ENCODE results near the gene RAD50.
"Not testable (repeated sequence)": the region's sequence is repeated elsewhere in the genome, so short reads cannot be mapped to it uniquely, and the experiment has no call there.

The RAD50 gene

DNA sequence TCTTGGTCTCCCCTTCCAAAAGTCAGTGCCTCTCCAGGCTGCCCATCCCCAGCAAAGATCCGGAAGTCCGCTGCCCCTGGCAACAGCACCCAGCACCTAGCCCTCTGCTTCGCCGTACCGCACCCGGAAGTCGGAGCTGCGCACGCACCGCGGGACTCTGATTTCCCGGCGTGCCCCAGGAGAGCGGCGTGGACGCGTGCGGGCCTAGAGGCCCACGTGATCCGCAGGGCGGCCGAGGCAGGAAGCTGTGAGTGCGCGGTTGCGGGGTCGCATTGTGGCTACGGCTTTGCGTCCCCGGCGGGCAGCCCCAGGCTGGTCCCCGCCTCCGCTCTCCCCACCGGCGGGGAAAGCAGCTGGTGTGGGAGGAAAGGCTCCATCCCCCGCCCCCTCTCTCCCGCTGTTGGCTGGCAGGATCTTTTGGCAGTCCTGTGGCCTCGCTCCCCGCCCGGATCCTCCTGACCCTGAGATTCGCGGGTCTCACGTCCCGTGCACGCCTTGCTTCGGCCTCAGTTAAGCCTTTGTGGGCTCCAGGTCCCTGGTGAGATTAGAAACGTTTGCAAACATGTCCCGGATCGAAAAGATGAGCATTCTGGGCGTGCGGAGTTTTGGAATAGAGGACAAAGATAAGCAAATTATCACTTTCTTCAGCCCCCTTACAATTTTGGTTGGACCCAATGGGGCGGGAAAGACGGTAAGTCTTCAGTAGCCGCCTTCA lies at the start of gene RAD50:
RAD50 (plus strand) TSS at position 215 of the 715 bp plus-strand sequence; CDS start at position 563, 348 bp downstream.
- DNase-seq, result peak; percentile 94

DNA sequence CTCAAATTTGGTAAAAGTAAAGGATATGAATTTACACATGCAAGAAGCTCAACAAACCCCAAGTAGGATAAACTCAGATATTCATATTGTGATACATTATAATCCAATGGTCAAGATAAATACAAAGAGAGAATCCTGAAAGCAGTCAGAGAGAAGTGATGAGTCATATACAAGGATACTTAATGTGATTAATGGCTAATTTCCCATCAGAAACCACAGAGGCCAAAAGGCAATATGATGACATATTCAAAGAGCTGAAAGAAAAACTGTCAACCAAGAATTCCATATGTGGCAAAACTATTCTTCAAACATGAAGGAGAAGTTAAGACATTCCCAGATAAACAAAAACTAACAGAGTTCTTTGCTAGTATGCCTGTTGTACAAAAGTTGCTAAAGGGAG lies 46.7 kb upstream of the RAD50 start:
- DNase-seq, result no peak

DNA sequence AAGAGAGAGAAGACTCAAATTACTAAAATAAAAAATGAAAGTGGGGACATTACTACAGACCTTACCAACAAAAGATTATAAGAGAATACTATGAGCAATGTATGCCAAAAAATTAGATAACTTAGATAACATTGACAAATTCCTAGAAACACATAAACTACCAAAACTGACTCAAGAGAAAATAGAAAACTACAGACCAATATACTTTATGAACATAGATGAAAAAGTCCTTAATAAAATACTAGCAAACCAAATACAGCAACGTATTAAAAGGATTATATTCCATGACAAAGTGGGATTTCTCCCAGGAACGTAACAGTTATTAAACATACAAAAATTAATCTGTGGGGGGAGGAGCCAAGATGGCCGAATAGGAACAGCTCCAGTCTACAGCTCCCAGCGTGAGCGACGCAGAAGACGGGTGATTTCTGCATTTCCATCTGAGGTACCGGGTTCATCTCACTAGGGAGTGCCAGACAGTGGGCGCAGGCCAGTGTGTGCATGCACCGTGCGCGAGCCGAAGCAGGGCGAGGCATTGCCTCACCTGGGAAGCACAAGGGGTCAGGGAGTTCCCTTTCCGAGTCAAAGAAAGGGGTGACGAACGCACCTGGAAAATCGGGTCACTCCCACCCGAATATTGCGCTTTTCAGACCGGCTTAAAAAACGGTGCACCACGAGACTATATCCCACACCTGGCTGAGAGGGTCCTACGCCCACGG lies 43.0 kb upstream of the RAD50 start:
- DNase-seq, result not testable (repeated sequence)

DNA sequence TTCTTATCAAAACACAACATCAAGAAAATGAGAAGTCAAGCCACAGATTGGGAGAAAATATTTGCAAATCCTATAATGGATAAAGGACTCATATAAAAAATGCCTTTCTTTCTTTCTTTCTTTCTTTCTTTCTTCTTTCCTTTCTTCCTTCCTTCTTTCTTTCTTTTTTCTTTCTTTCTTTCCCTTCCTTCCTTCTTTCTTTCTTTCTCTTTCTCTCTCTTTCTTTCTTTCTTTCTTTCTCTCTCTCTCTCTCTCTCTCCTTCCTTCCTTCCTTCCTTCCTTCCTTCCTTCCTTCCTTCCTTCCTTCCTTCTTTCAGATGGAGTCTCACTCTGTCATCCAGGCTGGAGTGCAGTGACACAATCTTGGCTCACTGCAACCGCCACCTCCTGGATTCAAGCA lies 34.7 kb upstream of the RAD50 start:
- DNase-seq, result not testable (repeated sequence)

DNA sequence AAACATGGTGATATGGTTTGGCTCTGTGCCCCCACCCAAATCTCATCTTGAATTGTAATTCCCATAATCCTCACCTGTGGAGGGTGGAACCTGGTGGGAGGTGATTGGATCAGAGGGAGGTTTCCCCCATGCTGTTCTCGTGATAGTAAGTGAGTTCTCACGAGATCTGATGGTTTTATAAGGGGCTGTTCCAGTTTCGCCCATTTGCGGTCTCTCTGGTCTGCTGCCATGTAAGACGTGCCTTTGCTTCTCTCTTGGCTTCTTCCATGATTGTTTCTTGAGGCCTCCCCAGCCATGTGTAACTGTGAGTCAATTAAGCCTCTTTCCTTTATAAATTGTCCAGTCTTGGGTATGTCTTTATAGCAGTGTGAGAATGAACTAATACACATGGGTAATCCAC lies 31.9 kb upstream of the RAD50 start:
- not testable (repeated sequence) for DNase-seq

DNA sequence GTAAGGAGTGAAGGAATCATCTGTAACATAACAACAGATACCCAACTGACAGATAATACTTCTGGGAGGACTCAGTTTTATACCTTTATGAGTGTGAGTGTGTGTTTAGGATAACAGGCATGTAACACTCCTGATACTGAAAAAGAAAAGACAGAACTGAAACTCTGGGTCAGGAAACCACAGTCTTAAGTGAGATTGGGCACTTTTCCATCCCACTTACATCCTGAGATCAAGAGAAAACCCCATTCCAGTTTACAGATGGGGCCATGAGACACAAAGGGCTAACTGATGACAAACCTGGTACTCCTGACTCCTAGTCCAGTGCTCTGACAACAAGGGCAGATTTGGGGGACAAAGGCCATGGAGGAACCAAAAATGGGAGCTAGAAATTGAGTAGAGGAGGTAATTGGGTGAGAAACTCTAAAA lies 31.5 kb upstream of the RAD50 start:
- DNase-seq, result no peak

DNA sequence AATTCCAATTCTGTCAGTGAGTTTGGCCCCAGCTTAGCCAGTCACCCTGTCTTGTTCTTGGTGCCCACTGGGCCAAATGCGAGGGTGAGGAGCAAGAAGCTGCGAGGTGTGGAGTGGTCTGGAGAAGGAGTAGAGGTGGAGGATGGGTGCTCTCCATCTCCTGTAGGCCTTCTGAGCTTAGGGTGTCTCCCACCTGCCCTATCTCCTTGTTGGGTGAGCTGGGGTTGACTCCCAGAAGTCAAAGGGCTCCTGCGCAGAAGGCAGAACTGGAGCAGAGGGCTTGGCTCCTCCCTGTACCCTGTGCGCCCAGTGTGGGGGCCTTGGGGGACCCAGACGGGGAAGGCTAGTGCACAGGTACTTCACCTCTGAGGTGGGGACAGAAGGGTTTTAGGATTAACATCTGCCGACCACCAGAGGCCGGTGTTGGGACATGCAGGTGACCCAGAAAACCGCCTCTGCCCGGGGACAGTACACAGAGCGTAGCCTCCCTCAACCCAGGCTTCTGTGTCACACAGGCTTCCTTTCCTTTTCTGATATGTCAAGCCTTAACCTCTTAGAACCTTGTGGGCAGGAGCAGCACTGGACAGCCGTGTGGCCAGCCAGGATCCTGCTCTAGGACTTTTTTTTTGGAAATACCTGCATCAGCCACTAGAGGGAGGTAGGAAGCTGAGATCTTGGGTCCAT lies 30.3 kb upstream of the RAD50 start:
- DNase-seq, result peak; percentile 23

DNA sequence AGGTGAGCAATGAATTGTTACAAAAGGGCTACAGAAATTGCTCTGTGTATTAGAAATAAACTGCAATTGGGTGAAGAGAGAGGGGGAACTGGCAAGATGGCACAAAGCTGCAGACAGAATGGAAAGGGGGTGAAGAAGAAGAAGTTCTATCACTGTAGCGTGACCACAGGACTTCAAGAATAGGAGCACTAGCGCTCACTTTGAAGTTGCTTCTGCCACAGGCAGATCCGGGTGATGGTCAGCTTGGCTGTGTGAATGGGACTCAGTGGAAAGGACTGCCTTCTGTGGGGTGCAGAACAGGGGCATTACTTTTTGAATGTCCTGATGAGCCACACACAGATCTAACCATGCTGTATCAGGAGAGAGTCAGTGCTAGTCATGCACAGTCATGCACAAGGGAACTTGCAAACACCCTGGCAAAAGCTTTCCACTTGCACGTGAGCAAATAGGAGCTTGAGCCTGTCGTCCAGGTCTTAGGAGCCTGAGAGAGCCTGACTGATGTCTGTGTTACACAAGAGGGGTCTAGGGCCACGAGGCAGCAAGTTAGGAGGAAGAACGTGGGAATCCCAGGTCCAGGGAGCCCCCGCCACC lies 29.7 kb upstream of the RAD50 start:
- DNase-seq, result no peak

DNA sequence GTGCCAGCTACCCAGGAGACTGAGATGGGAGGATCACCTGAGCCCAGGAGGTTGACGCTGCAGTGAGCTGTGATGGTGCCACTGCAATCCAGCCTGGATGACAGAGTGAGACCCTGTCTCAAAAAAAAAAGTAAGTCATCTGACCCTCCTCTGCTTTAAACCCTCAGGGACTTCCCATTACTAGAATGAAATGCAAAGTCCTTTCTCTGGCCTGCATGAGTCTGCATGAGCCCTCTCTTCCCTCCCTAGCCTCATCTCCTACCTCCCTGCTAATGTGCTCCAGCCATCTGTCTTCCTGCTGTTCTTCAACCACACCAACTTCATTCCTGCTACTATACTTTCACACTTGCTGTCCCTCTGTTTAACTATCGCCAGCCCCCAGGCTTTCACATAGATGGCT lies 28.8 kb upstream of the RAD50 start:
- no peak for DNase-seq

DNA sequence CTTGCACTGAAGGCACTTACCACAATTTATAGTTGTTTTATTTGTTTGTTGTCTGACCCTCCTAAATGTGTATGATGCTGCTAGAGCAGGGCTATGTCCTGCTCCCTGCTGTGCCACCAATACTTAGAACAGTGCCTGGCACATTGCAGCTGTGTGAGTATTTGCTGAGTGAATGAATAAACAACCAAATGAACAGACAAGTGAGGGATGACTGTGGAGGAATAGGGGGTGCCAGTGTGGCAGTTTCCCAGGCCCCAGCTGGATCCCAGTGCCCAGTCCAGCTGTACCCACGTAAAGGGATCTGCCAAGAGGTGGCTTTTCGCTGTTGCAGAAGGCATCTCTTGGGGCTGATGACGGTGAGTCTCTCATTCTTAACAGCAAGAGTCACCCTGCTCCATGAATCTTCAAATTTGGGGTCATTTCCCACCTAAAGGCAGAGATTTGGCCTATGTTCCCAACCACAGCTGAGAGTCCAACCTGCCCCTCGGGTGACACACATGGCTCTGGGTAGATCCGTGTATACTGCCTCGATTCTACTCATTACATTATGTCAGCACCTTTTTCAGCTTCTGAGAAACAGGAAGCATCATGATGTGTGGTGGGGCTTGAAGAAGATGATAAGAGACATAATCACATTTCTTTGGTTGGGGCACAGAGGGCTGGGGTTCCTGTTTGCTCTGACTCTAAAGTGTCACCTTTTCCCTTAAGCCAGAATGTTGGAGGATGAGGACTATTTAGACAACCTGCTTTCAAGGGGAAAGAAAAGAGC lies 27.7 kb upstream of the RAD50 start:
- DNase-seq, result no peak

DNA sequence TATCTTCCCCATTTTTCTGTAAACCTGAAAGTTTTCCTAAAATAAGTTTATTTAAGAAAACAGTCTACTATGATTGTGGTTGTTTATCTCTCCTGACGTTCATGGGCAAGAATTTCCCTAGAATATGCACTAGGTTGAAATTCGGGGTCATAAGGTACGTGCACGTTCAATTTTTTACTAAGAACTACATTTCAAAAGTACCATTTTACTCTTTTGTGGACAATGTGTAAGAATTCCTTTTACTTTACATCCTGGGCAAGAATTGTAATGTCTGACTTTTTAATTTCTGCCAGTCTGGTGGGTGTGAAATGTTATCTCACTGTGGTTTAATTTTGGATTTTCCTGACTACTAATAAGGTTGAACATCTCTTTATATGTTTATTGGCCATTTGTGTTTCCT lies 25.8 kb upstream of the RAD50 start:
- DNase-seq, result no peak

DNA sequence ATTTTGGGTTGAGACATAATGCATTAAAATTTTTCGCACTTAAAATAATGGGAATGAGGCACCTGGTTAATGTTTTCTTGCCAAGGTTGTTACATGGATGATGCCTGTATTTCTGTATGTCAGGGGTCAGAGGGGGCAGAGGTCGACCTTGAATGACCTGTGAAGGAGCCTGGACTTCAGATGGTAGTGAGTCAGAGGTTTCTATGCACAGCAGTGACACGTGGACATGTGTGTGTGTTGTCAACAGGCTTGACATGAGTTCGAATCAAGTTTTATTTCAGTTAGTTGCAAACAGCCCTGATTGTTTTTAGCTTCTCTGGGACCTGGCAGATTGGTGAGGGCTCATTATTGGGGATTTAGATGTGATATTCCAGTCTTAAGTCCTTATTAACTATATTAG lies 17.1 kb upstream of the RAD50 start:
- no peak for DNase-seq

DNA sequence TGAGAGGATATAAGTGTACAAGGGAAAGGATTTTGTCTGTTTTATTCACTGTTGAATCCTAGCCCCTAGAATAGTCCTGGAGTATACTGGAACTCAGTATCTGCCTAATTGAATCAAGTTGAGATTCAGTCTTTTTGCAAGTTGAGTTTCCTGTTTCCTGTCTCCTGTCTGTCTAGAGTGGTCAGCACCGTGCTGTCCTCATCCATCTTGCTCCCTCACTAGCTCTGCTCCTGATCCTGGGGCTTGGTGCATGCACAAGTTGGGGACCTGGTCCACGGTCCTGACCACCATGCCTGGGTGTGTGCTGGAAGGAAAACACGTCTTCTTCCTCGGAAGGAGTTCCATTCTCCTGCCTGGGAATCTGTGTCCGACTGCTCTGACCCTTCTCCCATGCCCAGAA lies 16.6 kb upstream of the RAD50 start:
- no peak for DNase-seq

DNA sequence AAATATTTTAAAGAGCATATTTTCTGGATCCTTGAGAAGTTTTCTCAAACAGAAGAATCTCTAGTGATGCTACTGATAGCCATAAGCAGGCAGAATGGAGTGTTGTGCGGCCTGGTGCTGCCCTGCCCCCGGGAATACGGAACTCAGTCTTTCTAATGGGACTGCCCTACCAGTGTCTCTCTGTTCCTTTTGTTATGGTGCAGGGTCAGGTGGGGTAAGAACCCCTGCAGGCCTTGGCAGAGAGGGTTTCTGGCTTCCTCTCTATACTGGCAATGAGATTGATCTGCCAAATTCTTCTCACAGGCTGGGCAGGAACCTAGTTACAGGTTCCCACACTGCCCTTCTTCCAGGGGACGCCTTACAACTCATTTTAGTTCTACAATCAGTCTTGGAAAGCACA lies 16.0 kb upstream of the RAD50 start:
- DNase-seq, result no peak

DNA sequence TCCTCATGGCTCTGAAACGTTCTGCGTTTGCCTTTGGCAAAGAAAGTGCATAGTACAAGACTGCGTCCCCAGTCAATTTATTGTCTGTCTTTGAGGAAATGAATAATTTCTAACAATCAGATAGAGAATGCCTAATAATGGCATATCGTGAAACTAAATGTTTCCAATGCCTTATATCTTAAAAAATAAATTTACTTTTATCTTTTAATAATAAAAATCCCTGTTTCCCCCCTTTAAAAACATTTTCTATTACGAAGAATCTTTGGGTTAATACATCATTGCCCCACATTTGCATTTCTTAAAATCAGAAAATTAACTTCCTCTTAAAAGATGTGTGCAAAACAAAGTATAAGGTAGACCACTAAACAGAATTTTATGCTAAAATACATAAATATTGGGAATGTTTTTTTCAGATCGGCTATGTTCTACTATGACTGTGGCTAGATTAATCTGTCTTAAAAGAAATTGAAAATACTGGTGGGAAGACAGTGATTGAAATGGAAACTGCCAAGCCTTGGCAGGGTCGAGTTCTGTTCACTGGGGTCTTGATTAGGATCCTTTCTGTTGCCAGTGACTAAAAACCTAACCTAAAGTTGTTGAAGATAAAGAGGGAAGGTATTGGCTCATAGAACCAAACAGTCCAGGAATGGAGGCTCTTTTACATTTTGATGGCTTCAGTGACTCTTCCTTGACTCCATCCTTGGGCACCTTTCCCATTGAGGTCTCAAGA lies 13.1 kb upstream of the RAD50 start, which contains the start of gene IL5:
IL5 (minus strand) TSS at position 51 of the 730 bp plus-strand sequence; CDS start at position 7, 44 bp downstream.
- DNase-seq, result no peak

DNA sequence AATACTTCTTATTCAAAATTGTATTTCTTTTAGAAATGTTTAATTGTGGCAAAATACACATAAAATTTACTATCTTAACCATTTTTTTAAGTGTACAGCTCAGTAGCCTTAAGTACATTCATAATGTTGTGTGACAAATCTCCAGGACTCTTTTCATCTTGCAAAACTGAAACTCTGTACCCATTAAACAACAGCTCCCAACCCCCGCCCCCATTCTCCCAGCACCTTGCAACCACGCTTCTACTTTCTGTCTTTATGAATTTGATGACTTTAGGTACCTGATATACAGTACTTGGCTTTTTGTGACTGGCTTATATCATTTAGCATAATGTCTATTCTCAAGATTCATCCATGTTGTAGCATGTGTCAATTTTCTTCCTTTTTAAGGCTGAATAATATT lies 10.7 kb upstream of the RAD50 start:
- DNase-seq, result peak; percentile 66

DNA sequence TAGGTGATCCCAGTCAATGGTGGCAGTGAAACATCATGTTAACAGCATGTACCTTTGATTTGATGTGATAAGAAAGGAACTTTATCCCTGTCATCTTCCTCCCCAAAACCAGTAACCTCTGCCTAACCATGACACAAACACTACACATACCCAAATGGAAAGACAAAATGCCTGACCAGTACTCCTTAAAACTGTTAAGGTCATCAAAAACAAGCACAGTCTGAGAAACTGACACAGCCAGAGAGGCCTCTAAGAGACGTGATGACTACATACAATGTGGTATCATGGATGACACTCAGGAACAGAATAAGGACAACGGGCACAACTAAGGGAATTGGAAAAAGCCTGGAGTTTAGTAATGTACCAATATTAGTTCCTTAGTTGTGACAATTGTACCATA lies 9.5 kb upstream of the RAD50 start:
- no peak for DNase-seq

DNA sequence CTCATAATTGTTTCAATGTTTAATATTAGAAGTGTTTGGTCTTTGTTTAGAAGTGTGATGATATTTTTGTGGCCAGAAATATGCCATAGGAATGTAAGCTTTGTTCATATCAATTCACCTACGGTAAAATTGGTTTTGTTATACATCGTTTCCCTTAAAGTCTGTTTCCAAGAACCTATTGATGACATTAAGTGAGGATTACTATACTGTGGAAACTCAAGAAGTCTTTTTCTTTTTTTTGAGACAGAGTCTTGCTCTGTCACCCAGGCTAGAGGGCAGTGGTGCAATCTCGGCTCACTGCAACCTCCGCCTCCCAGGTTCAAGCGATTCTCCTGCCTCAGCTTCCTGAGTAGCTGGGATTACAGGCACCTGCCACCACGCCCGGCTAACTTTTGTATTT lies 7.9 kb upstream of the RAD50 start:
- DNase-seq, result not testable (repeated sequence)

DNA sequence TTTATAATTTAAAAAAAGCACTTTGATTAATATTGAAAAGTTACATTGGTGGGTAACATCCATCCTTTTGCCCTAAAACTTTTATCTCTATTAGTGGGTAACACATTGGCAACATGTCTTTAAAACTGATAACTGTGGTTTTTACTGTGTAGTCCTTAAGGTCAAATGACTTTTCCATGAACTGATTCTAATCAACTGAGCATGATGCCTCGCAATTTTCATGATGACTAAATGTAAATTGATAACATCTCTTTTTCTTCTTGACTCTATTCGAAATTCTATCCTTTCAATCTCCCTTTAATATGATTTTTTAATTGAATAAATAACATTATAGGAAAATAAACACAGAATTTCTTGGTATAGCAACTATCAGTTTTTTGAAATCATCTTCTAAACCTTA lies 7.2 kb upstream of the RAD50 start:
- DNase-seq, result no peak

DNA sequence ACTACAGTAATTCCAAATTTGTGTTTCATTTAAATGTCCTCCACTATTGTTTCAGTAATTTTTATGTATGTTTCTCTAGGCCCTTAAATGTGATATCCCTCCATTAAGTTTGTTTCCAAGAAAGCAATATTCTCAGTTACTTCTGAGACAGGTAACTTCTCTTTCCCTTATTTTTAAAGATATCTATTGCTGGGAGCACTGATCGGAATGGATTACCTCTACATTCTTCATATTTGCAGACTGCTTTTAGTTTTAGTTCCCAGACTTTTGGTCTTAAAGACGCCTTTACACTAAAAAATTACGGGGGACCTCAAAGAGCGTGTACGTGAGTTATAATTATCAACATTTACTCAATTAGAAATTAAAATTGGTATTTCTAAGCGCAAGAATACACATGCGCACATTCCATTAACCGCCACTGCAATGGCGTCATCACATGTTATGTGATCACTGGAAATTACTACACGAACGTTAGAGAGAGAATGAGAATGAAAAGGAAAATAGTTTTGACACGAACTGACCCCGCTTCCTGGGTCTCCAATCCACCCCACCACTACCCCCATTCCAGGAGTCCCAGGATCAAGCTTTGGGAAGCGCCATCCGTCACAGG lies 519 bp upstream of the RAD50 start:
- DNase-seq, result no peak

DNA sequence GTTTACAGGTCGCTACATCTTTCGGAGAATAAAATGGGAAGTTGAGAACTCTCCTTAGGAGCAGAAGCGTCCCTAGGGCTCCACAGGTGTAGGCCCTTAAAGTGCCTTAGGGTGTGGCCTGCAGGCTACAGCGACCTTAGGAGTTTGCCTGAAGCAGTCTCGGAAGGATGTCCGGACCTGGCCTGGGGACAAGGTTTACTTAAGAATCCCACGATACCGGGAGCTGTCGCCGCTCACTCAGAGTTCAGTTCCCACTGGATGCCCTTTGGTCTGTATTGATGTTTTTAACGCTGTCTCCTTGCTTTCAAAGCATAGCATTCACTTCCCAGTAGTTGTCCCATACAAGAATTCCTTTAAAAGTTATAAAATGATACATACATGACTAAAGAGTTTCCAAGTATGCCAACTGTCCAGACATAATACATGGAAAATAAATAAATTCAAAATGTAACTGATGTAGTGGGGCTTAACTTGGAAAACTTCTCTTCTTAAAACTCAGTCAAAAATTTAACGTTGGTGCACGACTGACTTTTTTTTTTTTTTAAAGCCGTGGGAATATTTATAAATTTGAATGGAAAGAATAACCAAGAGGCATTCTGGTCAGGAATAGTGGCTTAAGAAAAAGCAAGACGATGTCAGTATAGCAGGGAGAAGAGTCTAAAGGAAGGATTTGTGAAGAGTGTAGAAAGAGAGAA lies 848 bp downstream of the RAD50 start:
- DNase-seq, result peak; percentile 28

Data from activated naive CD4-positive, alpha-beta T cell treated with Interleukin-2 at 50 U/mL for 16 hours (primary cell).